ENCODE data around the gene ADCY10. TPM values are rescaled to one million over a fixed set of nuclear protein-coding genes. Genes with fewer than 3 reads are reported as not detected.

The ADCY10 gene
- total RNA-seq, 2 experiments from 2014 or later, result 0.11 to 0.30 TPM

Other genes starting within 250 kb of the ADCY10 start
- 10 to 100 TPM; 22.3 to 23.0 TPM for gene MPZL1, start 192.2 kb downstream of the ADCY10 start, total RNA-seq
- gene DCAF6, start 22.5 kb upstream of the ADCY10 start, total RNA-seq, result 10 to 100 TPM; 25.6 to 28.8 TPM
- gene MPC2, start 22.9 kb upstream of the ADCY10 start, total RNA-seq, result 10 to 100 TPM; 42.5 to 60.4 TPM
- gene GPR161, start 222.8 kb upstream of the ADCY10 start, total RNA-seq, result under 1 TPM; 0.42 to 0.59 TPM

Measured in activated CD4-positive, alpha-beta T cell treated with anti-CD3 and anti-CD28 coated beads for 36 hours (primary cell).